GM19035 (cell line): Measurements from ENCODE around the gene NUP153.

Experiments
- ATAC-seq: cut with Tn5 transposase; IDR thresholded peaks from one replicate; pipeline ENCODE4 v1.9.1; 2021; ENCODE audit not compliant: unreplicated experiment

NUP153 gene

GRCh38 chr6:17672064-17672718 lies 34.5 kb downstream of the NUP153 start:
- ATAC-seq, result no peak

DNA sequence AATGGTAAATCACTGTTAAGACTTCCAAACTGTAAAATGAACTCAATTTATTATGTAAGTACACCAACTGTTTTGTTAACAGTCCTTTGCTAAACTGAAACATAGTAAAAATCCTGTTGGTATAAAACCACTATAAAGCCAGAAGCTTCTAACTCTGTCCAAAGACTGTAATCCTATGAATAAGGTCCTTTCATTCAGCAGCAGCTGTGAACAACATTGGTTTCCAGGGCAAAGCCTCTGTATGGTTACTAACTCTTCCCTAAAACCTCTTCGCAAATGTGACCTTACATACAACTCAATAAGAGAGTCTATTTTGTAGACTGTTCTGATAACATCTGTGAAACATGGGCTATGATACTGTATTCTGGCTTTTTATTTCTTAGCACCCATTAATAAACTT lies 40.1 kb downstream of the NUP153 start:
- ATAC-seq, result no peak

DNA sequence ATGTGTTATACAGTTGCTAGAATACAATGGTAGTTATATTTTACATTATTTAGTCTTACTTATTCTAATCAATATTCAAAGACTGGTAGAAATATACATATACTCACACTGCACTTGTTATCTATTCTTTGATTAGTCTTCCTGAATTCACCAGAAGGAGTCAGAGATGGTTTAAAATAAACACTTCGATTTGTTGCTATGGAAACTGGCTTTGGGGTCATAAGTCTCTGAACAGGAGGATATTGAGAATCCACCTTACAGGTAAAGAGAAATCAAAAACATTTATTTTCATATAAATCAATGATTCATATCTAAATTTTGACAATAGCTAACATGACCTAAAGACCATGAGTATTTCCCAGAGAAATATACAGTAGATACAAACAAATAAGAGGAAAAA lies 41.6 kb downstream of the NUP153 start:
- ATAC-seq, result no peak

DNA sequence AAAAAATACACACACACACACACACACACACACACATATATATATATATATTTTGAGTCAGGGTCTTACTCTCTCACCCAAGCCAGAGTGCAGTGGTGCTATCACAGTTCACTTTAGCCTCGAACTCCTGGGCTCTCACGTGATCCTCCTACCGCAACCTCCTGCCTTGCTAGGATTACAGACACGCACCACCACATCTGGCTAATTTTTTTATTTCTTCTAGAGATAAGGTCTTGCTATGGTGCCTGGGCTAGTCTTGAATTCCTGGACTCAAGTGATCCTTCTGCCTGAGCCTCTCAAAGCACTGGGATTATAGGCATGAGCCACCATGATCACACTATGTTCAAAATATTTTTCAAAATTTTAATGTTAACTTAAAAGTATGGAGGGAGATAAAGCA lies 43.5 kb downstream of the NUP153 start:
- ATAC-seq, result no peak

- ATAC-seq, result no peak
Measured at GRCh38 chr6:17662585-17662984, 44.1 kb downstream of the NUP153 start.

- no peak for ATAC-seq
Measured at GRCh38 chr6:17656644-17657043, 50.1 kb downstream of the NUP153 start.

DNA sequence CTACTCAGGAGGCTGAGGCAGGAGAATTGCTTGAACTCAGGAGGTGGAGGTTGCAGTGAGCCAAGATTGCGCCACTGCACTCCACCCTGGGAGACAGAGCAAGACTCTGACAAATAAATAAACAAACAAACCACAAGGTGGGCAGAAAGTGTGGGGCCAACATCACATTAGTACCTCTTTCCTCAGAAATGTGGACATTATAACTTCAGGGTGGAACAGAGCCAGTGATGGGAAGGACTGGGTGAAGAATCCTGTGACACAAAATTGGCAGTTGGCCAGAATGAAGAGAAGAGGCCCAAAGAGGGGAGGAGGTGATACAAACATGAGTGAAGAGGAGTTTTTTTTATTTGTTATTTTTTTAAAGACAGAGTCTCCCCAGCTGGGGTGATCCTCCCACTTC lies 50.6 kb downstream of the NUP153 start:
- no peak for ATAC-seq

DNA sequence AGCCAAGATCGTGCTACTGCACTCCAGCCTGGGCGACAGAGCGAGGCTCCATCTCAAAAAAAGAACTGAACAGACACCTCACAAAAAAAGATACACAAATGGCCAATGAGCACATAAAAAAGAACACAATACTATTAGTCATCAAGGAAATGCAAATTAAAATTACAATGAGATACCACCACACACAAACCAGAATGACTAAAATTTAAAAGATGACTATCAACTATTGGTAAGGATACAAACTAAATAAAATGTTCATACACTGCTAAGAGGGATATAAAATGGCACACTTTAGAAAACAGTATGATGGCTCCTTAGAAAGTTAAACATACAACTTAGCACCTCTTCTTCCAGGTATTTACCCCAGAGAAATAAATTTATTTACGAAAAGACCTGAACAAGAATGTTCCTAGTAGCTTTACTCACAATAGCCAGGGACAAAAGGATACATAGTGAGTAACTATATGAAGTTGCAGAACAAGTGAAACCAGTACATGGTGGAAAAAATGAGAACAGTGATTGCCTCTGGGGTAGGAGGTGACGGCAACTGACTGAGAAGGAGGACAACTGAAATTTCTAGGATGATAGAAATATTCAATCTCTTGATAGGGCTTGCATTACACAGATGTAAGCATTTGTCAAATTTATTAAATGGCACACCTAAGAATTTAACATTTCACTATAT lies 53.4 kb downstream of the NUP153 start:
- ATAC-seq, result no peak

DNA sequence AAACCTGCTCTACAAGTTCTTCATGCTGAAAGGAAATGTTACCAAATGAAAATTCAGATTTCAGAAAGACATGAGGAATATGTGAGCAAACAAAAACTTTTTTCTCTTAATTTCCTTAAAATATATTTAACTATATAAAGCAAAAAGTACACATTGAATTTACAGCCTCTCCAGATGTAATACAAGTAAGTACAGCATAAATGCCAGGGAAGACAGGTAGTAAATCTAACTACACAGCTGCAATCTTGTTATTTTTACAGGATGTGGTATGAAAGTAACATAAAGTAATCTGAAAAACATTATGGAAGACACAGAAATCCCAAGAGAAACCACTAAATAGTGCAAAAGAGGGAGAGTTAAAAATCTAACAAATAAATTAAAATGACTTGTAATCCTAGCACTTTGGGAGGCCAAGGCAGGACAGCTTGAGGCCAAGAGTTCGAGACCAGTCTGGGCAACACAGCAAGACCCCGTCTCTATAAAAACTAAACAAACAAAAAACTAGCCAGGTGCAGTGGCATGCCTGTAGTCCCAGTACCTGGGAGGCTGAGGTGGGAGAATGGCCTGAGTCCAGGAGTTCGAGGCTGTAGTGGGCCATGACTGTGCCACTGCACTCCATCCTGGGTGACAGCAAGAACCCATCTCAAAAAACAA lies 55.9 kb downstream of the NUP153 start:
- ATAC-seq, result no peak

DNA sequence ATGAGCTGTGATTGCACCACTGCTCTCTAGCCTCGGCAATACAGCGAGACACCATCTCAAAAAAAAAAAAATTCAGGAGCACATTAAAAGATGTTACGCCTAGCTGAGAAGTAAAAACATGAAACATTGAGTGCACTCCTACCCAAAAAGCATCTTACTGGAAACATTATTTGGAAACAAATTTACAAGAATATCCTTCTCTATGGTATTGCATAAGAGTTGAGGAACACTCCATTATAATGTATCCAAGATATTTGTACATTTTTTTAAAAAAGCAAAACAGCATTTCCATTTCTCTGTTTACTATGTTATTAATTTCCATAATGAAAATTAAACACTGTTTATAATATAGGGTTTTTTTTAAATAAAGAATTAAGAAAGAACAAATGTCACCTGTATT lies 58.0 kb downstream of the NUP153 start:
- no peak for ATAC-seq

- no peak for ATAC-seq
Measured at GRCh38 chr6:17640477-17640917, 66.2 kb downstream of the NUP153 start.

DNA sequence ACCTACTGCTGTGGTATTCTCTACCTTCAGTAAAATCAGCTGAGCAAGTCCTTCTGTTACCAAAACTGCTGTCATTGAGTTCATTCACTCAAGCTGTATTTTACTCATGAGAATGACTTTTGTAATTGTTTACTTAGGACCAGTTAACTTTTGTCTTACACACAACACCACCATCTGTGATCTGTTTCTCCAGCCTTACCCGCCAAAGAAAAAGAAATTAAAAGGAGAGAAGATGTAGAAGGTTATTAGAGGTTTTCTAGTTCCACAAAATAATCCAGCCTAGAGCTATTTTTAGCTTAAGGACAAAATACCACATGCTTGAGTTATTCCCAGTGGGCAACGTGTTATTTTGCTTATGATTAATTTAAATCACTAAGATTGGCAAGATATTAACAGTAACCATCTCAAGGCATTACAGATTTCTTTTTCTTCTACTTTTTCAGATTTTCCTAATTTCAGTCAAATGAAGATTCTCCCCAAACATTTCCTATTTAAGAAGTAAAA lies 68.5 kb downstream of the NUP153 start:
- ATAC-seq, result no peak

DNA sequence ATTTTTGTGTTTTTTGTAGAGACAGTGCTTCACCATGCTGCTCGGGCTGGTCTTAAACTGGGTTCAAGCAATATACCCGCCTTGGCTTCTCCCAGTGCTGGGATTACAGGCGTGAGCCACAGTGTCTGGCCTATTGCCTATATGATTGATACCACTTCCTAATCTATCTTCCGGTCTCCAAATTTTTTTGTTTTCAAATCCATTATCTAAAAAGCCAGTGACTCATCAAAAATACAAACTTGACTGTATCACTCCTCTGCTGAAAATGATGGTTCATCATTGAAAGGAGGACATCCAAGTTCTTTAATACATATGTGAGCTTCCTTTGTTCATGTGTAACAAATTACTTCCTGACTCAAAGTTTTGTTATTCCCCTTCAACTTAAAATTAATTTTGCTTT lies 71.2 kb downstream of the NUP153 start:
- no peak for ATAC-seq

DNA sequence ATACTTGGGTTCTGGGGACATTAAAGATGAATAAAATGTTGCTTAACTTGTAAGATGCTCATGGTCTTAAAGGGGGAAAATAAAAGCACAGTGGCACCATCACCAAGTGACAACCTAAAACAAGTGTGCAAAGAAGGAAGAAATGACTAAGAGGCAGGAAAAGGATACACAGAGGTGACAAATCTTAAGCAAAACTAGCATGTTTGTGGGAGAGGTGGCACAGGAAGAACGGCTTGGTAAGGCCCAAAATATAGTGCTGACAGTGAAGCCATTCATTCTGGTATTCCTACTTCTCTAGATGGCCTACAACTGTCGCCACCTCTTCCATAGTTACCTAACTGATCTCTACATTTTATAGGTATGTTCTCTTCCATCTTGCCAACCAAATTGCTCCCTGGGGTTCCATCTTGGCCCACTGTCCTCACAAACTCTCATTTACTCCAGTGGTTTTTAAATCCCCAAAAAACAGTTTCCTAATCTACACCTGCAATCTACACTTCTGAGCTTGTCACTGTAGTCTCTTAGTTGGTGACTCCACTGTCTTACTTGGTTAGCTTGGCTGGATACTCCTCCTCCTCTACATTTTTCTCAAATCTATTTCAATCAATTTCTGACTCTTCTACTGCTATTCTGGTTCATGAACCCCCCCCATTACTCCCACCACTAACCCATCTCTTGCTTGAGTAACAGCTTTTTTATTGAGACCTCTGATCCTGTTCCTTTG lies 73.1 kb downstream of the NUP153 start:
- ATAC-seq, result no peak

GRCh38 chr6:17632934-17633333 lies 73.8 kb downstream of the NUP153 start:
- no peak for ATAC-seq

- ATAC-seq, result no peak
Measured at GRCh38 chr6:17630511-17631073, 76.1 kb downstream of the NUP153 start.

DNA sequence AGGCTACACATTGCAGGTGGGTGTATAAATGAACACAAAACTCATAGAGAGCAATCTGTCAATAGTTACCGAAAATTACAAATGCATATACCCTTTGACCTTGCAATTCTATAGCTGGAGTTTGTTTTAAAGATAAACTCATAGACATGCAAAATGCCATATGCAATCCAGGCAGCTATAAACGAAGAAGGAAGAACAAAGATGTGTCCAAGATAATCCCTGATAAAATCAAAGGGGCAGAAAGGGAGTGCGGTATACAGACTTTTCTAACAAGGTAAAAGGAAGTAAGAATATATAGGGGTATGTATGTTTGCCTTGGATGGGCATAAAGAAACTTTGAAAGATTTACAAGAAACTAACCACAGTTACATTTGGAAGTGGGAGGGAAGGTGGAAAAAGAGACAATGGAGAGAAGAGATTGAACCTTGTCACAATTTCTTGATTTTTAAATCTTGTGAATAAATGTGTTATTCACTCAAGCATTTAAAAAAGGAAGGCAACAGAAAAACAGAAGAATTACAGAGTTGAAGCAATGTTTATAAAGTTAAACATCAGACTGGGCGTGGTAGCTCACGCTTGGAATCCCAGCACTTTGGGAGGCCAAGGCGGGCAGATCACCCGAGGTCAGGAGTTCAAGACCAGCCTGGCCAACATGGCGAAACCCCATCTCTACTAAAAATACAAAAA lies 76.8 kb downstream of the NUP153 start:
- ATAC-seq, result no peak

DNA sequence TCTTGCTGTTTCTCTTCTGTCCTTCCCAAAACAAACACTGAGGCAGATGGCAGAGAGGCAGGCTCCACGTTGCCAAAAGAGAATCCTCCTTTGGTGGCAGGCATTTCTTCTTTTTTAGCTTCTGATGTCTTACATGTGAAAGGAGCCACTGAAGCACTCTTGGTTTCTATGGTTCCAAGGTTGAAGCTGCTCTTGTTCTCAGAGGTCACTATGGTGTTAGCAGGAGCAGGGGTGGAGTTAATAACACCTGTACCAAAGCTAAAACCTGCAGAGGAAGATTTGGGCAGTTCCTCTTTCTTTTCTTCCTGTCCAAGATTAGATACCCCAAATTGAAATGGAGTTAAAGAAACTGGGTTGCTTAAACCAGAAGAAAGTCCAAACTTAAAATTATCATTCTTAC lies 77.9 kb downstream of the NUP153 start:
- no peak for ATAC-seq

DNA sequence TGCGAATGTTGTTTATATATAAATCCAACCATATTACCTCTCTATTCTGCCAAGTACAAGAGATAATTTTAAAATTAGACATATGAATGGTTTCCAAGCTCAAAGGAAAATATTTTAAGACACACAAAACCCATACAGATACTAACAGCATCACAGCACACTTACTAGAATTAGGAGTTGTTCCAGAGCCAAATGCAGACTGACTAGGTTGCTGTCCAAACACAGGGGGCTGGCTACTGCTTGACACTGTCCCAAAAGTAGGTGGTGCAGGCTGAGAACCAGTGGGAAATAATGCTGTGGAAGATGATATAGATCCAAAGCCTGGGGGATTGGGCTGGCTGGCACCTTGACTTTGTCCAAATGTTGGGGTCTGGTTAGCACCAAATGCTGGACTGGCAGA lies 82.3 kb downstream of the NUP153 start:
- no peak for ATAC-seq

DNA sequence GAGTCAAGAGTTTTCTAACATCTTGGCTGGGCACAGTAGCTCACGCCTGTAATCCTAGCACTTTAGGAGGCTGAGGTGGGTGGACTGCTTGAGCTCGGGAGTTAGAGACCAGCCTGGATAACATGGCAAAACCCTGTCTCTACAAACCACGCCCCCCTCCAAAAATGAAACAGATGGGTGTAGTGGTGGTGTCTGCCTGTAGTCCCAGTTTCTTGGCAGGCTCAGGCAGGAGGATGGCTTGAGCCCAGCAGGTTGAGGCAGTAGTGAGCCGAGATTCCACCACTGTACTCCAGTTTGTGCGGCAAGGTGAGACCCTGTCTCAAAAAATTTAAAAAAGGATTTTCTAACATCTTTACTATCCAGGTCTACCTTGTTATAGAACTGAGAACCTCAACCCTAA lies 84.6 kb downstream of the NUP153 start:
- ATAC-seq, result no peak

- ATAC-seq, result peak; percentile 75
Measured at GRCh38 chr6:17621003-17621402, 85.7 kb downstream of the NUP153 start.
